ENCODE measurements around the gene ACVR1B. TPM values are rescaled to one million over a fixed set of nuclear protein-coding genes. Genes with fewer than 3 reads are reported as not detected.

ACVR1B gene
- total RNA-seq, 1 donor from 2014 or later = 23.4 TPM

DNA sequence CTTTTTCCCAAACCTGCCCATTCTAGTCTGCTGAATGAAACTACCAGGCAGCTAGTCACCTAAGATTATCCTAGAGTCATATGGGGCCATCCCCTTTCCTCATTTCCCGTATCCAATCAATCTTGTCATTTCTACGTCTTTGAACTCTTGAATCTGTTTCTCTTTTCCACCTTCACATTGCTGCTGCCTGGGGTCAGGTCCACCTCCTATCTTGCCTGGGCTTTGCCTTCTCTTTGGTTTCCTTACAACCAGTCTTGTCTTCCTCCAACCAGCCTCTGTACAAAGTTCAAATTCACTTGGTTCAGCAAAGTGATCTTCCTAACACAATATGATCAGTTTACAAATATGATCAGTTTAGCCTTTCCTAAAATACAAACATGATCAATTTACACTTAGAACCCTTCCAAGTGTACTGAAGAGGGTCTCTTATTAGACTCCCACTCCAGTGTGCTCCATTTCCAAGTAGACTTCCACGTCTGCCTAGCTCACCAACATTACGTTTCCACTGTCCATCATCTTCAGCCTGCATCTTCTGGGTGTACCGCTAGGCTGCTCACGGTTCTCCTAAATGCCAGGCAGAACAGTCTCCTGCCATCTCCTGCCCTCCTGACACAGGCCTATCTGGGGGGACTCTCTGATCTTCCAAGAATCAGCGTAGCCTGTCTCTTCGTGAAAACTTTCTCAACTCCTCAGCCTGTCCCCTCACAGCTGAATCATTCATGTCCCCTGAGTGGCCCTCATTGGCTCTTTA is 4.1 kb upstream of the ACVR1B start:
- H3K4me3 ChIP-seq (ENCODE audit: low read depth, low read length) = no peak overlapping the region
- TF ChIP-seq, protein P1, sequence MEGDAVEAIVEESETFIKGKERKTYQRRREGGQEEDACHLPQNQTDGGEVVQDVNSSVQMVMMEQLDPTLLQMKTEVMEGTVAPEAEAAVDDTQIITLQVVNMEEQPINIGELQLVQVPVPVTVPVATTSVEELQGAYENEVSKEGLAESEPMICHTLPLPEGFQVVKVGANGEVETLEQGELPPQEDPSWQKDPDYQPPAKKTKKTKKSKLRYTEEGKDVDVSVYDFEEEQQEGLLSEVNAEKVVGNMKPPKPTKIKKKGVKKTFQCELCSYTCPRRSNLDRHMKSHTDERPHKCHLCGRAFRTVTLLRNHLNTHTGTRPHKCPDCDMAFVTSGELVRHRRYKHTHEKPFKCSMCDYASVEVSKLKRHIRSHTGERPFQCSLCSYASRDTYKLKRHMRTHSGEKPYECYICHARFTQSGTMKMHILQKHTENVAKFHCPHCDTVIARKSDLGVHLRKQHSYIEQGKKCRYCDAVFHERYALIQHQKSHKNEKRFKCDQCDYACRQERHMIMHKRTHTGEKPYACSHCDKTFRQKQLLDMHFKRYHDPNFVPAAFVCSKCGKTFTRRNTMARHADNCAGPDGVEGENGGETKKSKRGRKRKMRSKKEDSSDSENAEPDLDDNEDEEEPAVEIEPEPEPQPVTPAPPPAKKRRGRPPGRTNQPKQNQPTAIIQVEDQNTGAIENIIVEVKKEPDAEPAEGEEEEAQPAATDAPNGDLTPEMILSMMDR (conservative IDR thresholded peaks at IDR 0.05; ENCODE audit: low read depth, low read length) = no peak
- no peak for DNase-seq (ENCODE audit: low read depth)

DNA sequence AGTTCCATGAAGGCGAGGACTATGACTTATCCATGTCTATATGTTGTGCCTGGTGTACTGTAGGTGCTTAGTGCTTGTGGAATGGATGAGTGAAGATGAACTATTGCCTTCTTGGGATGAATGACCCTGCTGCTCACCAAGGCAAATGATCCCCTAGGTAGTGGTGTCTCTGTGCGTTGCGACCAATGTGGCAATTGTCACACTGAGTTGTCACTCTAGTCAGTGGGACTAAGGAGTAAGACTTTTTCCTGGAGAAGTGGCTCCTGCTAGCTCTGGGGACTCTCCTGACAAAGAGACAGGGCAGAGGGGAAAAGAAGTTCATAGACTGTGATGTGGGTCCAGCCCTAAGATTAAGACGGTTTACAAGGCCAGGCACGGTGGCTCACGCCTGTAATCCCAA is 3.4 kb upstream of the ACVR1B start:
- DNase-seq (ENCODE audit: low read depth) = no peak
- no peak overlapping the region for H3K4me3 ChIP-seq (ENCODE audit: low read depth, low read length)
- TF ChIP-seq, protein P1 (conservative IDR thresholded peaks at IDR 0.05; ENCODE audit: low read depth, low read length) = no peak

GRCh38 chr12:51949342-51950030 is 2.0 kb upstream of the ACVR1B start:
- H3K4me3 ChIP-seq (ENCODE audit: low read depth, low read length) = no peak overlapping the region
- no peak for DNase-seq (ENCODE audit: low read depth)
- TF ChIP-seq, protein P1 (conservative IDR thresholded peaks at IDR 0.05; ENCODE audit: low read depth, low read length) = no peak

DNA sequence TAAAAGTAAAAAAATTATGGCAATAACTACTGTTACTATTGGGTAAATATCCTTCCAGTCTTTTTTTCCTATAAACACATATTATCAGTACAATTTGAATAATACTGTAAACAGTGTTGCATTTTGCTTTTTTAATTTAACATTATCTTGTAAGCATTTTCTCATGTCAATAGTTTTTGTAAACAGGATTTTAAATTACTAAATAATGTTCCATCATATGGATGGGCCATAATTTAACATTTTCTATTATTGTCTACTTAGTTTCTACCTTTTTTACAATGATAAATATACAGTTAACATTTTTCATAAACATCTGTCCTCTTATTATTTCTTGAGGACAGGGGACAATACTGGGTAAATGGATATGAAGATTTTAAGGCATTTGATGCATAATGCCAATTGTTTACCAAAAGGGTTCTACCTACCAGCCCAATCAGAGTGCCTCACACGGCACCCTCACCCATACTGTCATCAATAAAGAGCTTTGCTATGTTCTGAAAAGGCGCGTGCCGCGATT is 759 bp upstream of the ACVR1B start:
- DNase-seq (ENCODE audit: low read depth) = no peak
- peak overlapping the region; percentile 65 for H3K4me3 ChIP-seq (ENCODE audit: low read depth, low read length)
- TF ChIP-seq, protein P1 (conservative IDR thresholded peaks at IDR 0.05; ENCODE audit: low read depth, low read length) = no peak

DNA sequence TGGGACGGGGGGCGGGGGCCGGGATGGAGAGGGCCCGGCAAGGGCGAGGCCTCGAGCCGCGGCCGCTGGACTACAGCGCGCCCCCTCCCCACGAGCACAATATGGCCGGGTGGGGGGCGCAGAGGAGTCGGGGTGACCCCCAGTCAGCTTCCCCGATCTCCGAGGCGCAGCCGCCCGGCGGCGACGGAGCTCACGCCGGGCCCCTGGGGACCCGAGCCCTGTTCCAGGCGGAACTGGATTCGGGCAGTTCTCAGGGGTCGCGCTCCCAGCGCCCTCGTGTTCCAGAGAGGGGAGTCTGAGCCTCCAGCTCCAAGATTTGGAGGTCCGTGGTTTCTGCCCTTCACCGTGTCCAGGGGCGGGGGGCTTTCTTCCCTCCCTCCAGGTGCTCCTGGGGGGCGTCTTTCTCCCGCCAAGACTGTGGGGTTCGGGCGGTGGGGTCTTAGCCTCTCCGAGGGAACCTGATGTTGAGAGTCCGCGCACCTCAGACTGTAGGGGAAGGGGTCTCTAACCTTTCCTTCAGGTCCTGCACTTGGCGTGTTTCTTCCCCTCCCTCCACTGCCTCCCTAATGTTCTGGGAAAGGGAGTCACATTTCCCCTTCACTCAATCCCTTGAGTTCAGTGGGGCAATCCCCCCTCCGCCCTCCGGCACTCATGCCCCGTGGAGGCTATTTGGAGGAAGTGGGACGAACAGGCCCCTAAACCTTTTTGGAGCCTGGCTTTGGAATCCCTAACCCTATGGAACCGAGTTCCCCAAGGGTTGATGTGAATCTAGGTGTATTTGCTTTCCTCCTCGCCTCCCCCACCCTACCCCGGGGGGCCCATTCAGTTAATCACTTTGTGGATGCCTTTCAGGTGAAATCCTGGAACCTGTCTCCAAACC is 584 bp downstream of the ACVR1B start:
- peak overlapping the region; percentile 96 for H3K4me3 ChIP-seq (ENCODE audit: low read depth, low read length)
- TF ChIP-seq, protein P1 (conservative IDR thresholded peaks at IDR 0.05; ENCODE audit: low read depth, low read length) = no peak
- DNase-seq (ENCODE audit: low read depth) = no peak

DNA sequence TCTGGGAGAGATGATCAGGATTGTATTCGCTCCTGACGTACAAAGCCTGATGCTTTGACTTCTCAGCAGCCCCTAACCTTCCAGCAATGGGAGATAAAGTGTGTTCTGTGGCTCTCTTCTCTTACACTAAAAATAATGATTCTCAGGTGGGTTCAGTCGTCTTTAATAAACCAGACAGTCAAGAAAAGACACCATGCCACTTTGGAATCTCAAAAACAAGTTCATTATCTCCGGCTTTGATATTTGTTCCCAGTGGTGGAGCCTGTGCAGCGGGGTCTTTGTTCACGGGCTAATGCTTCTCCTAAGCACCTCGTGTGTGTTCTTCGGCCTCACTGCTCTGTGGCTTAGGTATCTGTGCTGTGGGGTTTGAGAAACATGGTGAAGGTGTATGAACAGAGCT is 1.6 kb downstream of the ACVR1B start:
- no peak for DNase-seq (ENCODE audit: low read depth)
- TF ChIP-seq, protein P1 (conservative IDR thresholded peaks at IDR 0.05; ENCODE audit: low read depth, low read length) = no peak
- peak overlapping the region; percentile 96 for H3K4me3 ChIP-seq (ENCODE audit: low read depth, low read length)
